Panc1 (cell line): ENCODE data around the gene AGPS. TPM values are rescaled to one million over a fixed set of nuclear protein-coding genes. Genes with fewer than 3 reads are reported as not detected.

Experiments used
- ATAC-seq: fragments of 200-7000 bp; cut with Tn5 transposase; 2 replicates; pipeline ENCODE4 v1.9.1; 2020; ENCODE audit warnings: mild to moderate bottlenecking, moderate library complexity
- BruUV-seq: library from RNA; stranded (reverse); fragments of 400-500 nt; replicated peaks from 2 replicates; lab custom pipeline; 2021; lab: Mats Ljungman, UMichigan
- CTCF ChIA-PET: fragments of 300-600 bp; sonication (Branson Sonifier 250); formaldehyde crosslinking; loops from one replicate; lab custom pipeline; 2022; ENCODE audit warnings: antibody characterized with exemption; lab: Charles Lee
- POLR2A ChIA-PET: fragments of 300-600 bp; sonication (Branson Sonifier 250); formaldehyde crosslinking; loops from one replicate; lab custom pipeline; 2022; ENCODE audit warnings: antibody characterized with exemption; lab: Charles Lee
- DNase-seq: peaks from one replicate; pipeline ENCODE4 v3.0.0-alpha.2; 2010; ENCODE audit warnings: low read depth, low spot score
- H3K27ac ChIP-seq: 2 replicates; pipeline ENCODE4 v1.5.1; 2011; ENCODE audit warnings: mild to moderate bottlenecking, low read length, inconsistent platforms
- H3K27me3 ChIP-seq: fragments of 200-500 bp; sonication (Bioruptor generic); 2 replicates; pipeline ENCODE4 v1.6.0; 2014; ENCODE audit warnings: low read length, inconsistent platforms; ENCODE audit not compliant: control insufficient read depth, insufficient read depth
- H3K36me3 ChIP-seq: fragments of 200-500 bp; sonication (Bioruptor generic); 2 replicates; pipeline ENCODE4 v1.5.1; 2014; ENCODE audit warnings: inconsistent platforms, mild to moderate bottlenecking, low read length, moderate library complexity; ENCODE audit not compliant: control insufficient read depth, insufficient read depth
- H3K4me1 ChIP-seq: 2 replicates; pipeline ENCODE4 v1.5.1; 2011; ENCODE audit warnings: inconsistent platforms, mild to moderate bottlenecking, low read length, moderate library complexity; ENCODE audit not compliant: control insufficient read depth, insufficient read depth
- H3K4me3 ChIP-seq, 2 experiments: 2 replicates each; pipeline ENCODE4 v1.5.1; 2011 to 2012; ENCODE audit warnings: low read depth in 2 of 2, low read length in 2 of 2, mild to moderate bottlenecking in 2 of 2, inconsistent platforms in 1 of 2, moderate library complexity in 1 of 2
- H3K9me3 ChIP-seq: fragments of 200-500 bp; sonication (Bioruptor generic); 2 replicates; pipeline ENCODE4 v1.5.1; 2014; ENCODE audit warnings: low read depth, mild to moderate bottlenecking, inconsistent platforms, low read length, moderate library complexity; ENCODE audit not compliant: control insufficient read depth, insufficient read depth
- CTCF ChIP-seq: fragments of 450-650 bp; IDR thresholded peaks from 2 replicates; pipeline ENCODE4 v1.5.1; 2017; ENCODE audit warnings: mild to moderate bottlenecking
- POLR2AphosphoS5 ChIP-seq: IDR thresholded peaks from 2 replicates; pipeline ENCODE4 v1.6.1; 2012; ENCODE audit warnings: mild to moderate bottlenecking, low read depth, low read length, moderate library complexity
- REST ChIP-seq, 2 experiments: IDR thresholded peaks; 2 replicates each; pipeline ENCODE4 v1.6.1; 2011 to 2012; ENCODE audit warnings: low read depth in 2 of 2, control low read depth in 1 of 2, low read length in 1 of 2, mild to moderate bottlenecking in 1 of 2, moderate library complexity in 1 of 2; ENCODE audit not compliant: insufficient read depth in 1 of 2
- SIN3A ChIP-seq: IDR thresholded peaks from 2 replicates; pipeline ENCODE4 v1.6.1; 2012; ENCODE audit warnings: low read depth, mild to moderate bottlenecking, low read length, moderate library complexity, borderline replicate concordance; ENCODE audit not compliant: insufficient read depth
- TCF7L2 ChIP-seq: IDR thresholded peaks from 2 replicates; pipeline ENCODE4 v1.6.1; 2011; ENCODE audit warnings: mild to moderate bottlenecking, low read depth, low read length, inconsistent platforms
- in situ Hi-C: cut with HindIII; loops from 2 replicates; pipeline ENCODE4 v1.10.0; 2016; ENCODE audit warnings: low sequenced_read_pairs, low pct_unique_long_range_greater_than_20kb
- intact Hi-C: fragments of 100-400 bp; cut with micrococcal nuclease; formaldehyde crosslinking; loops from one replicate; pipeline ENCODE4 v1.10.0; 2022; ENCODE audit not compliant: unreplicated experiment
- total RNA-seq: library from RNA; stranded (reverse); gene quantifications from one replicate; pipeline ENCODE4 v1.2.1, GENCODE V29; 2021; ENCODE audit not compliant: unreplicated experiment

The AGPS gene
- total RNA-seq, 1 experiment from 2014 or later, result 68.7 TPM

- Histone ChIP-seq H3K9me3 (no peaks in the 10 kb centered on the region), H3K4me1 (no peaks in the 10 kb centered on the region), H3K27me3 (no peaks in the 10 kb centered on the region), H3K4me3 (no peak overlapping the region), H3K27ac (no peak overlapping the region), H3K36me3 (peaks cover 2% of the 10 kb centered on the region; the same call in 1 of the 2 replicates)
- in situ Hi-C loops (no loop called here), intact Hi-C loops (no loop called here)
- no peak for DNase-seq
- ChIA-PET CTCF (no interaction called here), POLR2A (no interaction called here)
- no peak for ATAC-seq
- BruUV-seq, result no TSS peak
- TF ChIP-seq SIN3A, result no peak
- no peak for TF ChIP-seq POLR2AphosphoS5
- TF ChIP-seq REST (IDR thresholded peaks at IDR 0.05; ENCODE audit: insufficient read depth in 1 of 2, low read depth in 2 of 2, low read length in 1 of 2), result no peak
- TF ChIP-seq CTCF, result no peak
- no peak for TF ChIP-seq TCF7L2
Measured at GRCh38 chr2:177445200-177445599, 52.6 kb downstream of the AGPS start.

- ChIA-PET CTCF (no interaction called here), POLR2A (no interaction called here)
- in situ Hi-C loops (no loop called here), intact Hi-C loops (no loop called here)
- Histone ChIP-seq H3K4me3 (no peak overlapping the region), H3K9me3 (no peaks in the 10 kb centered on the region), H3K27me3 (no peaks in the 10 kb centered on the region), H3K4me1 (no peaks in the 10 kb centered on the region), H3K27ac (no peak overlapping the region), H3K36me3 (peaks cover 2% of the 10 kb centered on the region; the same call in 1 of the 2 replicates)
- no TSS peak for BruUV-seq
- no peak for ATAC-seq
- TF ChIP-seq POLR2AphosphoS5, result no peak
- no peak for TF ChIP-seq CTCF
- no peak for TF ChIP-seq REST (IDR thresholded peaks at IDR 0.05; ENCODE audit: insufficient read depth in 1 of 2, low read depth in 2 of 2, low read length in 1 of 2)
- TF ChIP-seq SIN3A, result no peak
- TF ChIP-seq TCF7L2, result no peak
- no peak for DNase-seq
Measured at GRCh38 chr2:177448031-177448430, 55.5 kb downstream of the AGPS start.
